Activated CD8-positive, alpha-beta T cell treated with anti-CD3 and anti-CD28 coated beads for 36 hours (primary cell): Measurements from ENCODE around the gene LRRC45. TPM values are rescaled to one million over a fixed set of nuclear protein-coding genes. Genes with fewer than 3 reads are reported as not detected.

Experiments
- ATAC-seq: fragments of 200-7000 bp; cut with Tn5 transposase; one replicate; pipeline ENCODE4 v1.10.0; 2021; ENCODE audit warnings: mild to moderate bottlenecking, moderate library complexity
- CTCF ChIA-PET: fragments of 350-600 bp; sonication (Branson Sonifier 250); formaldehyde crosslinking; loops from one replicate; lab custom pipeline; 2021; ENCODE audit warnings: antibody characterized with exemption; lab: Charles Lee
- POLR2A ChIA-PET: fragments of 350-600 bp; sonication (Branson Sonifier 250); formaldehyde crosslinking; loops from one replicate; lab custom pipeline; 2021; ENCODE audit warnings: antibody characterized with exemption; lab: Charles Lee
- DNase-seq: peaks from one replicate; pipeline ENCODE4 v3.0.0-alpha.2; 2020
- H3K27ac Mint-ChIP-seq: one replicate; pipeline ENCODE4 v1.8.0; 2021; ENCODE audit warnings: mild to moderate bottlenecking, mixed read lengths
- H3K27me3 Mint-ChIP-seq: one replicate; pipeline ENCODE4 v1.8.0; 2021; ENCODE audit warnings: mixed read lengths
- H3K36me3 Mint-ChIP-seq: one replicate; pipeline ENCODE4 v1.8.0; 2021; ENCODE audit warnings: low read depth, mixed read lengths
- H3K4me1 Mint-ChIP-seq: one replicate; pipeline ENCODE4 v1.8.0; 2021; ENCODE audit warnings: low read depth, mixed read lengths
- H3K4me3 Mint-ChIP-seq: one replicate; pipeline ENCODE4 v1.8.0; 2021; ENCODE audit warnings: mild to moderate bottlenecking, moderate library complexity, mixed read lengths
- H3K9me3 Mint-ChIP-seq: one replicate; pipeline ENCODE4 v1.8.0; 2021; ENCODE audit warnings: mixed read lengths
- intact Hi-C: fragments of 100-400 bp; cut with micrococcal nuclease; formaldehyde crosslinking; loops from one replicate; pipeline ENCODE4 v1.10.0; 2022
- total RNA-seq, 2 experiments: library from RNA; stranded (reverse); gene quantifications; one replicate each; pipeline ENCODE4 v1.2.3, GENCODE V29; 2021
- TF ChIP-seq, protein P1 (sequence below): fragments of 200-600 bp; IDR thresholded peaks from one replicate; pipeline ENCODE4 v1.8.0; 2022; ENCODE audit warnings: antibody characterized with exemption, mild to moderate bottlenecking

Gene LRRC45
- total RNA-seq, 2 experiments from 2014 or later = 12.9 TPM

GRCh38 chr17:82050152-82050760, 27.2 kb downstream of the LRRC45 start:
- H3K36me3 Mint-ChIP-seq = peaks cover 2% of the 10 kb centered on the region
- H3K27me3 Mint-ChIP-seq = no peaks in the 10 kb centered on the region
- TF ChIP-seq, protein P1, sequence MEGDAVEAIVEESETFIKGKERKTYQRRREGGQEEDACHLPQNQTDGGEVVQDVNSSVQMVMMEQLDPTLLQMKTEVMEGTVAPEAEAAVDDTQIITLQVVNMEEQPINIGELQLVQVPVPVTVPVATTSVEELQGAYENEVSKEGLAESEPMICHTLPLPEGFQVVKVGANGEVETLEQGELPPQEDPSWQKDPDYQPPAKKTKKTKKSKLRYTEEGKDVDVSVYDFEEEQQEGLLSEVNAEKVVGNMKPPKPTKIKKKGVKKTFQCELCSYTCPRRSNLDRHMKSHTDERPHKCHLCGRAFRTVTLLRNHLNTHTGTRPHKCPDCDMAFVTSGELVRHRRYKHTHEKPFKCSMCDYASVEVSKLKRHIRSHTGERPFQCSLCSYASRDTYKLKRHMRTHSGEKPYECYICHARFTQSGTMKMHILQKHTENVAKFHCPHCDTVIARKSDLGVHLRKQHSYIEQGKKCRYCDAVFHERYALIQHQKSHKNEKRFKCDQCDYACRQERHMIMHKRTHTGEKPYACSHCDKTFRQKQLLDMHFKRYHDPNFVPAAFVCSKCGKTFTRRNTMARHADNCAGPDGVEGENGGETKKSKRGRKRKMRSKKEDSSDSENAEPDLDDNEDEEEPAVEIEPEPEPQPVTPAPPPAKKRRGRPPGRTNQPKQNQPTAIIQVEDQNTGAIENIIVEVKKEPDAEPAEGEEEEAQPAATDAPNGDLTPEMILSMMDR = no peak
- ATAC-seq (no peak), DNase-seq (no peak)
- intact Hi-C loops = no loop called here
- POLR2A ChIA-PET = interaction anchor here (0.5 to 9.3 kb wide), 10 partner anchors 13 to 179 kb away, joined by 3 to 98 read pairs (median 4); partner anchors contain the start of genes DCXR, DUS1L and SLC16A3
- no peaks in the 10 kb centered on the region for H3K9me3 Mint-ChIP-seq
- peak overlapping the region; percentile 81 for H3K4me3 Mint-ChIP-seq
- CTCF ChIA-PET = interaction anchor here (1.0 to 2.0 kb wide), 5 partner anchors 11 to 91 kb away, joined by 3 to 11 read pairs (median 6); partner anchors contain the start of gene DCXR
- peak overlapping the region; percentile 75 for H3K27ac Mint-ChIP-seq
- peaks cover 22% of the 10 kb centered on the region for H3K4me1 Mint-ChIP-seq

DNA sequence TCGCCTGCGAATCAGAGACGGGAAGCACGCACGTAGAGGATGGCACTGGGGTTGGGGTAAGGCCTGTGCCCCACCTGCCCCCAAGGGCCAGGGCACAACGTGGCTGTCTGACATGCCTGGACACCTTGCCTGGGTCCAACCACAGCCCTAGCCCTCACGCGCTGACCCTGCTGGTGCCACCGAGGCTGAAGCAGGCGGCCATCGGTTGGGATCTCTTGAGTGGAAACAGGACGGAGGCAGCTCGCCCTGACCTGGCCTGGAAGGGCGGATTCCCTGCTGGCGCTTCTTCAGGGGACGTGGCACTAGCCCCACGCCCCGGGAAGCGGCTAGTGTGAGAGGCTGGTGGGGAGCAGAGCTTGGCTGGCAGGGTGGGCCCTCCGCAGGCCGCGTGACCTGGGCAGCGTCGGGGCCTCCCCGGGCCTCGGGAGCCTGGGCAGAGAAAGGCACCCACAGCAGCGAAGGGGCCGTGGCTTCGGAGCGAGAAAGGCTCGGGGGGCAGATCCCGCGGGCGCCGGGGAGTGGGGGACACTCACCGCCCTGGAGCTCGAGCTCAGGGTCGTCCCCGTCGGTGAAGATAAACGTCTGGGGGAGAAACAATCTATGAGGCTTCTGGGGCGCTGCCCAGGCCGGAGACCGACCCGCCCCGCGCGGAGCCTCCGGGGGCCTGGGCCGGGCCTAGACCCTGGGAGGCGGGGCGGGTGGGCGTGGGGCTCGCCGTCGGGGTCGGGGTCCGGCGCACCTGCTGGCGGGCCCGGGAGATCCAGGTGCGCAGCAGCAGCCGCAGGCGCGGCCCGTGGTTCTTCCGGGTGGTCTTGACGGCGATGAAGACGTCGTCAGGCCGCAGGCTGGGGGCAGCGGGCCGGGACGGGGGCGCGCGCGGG, 27.9 kb downstream of the LRRC45 start:
- POLR2A ChIA-PET = interaction anchor here (1.0 to 9.3 kb wide), 6 partner anchors 13 to 104 kb away, joined by 3 to 98 read pairs (median 4); partner anchors contain the start of genes DCXR and DUS1L
- H3K27ac Mint-ChIP-seq = peak overlapping the region; percentile 75
- DNase-seq (no peak), ATAC-seq (peak; percentile 17)
- intact Hi-C loops = no loop called here
- H3K27me3 Mint-ChIP-seq = no peaks in the 10 kb centered on the region
- H3K9me3 Mint-ChIP-seq = no peaks in the 10 kb centered on the region
- peaks cover 2% of the 10 kb centered on the region for H3K36me3 Mint-ChIP-seq
- H3K4me1 Mint-ChIP-seq = peaks cover 22% of the 10 kb centered on the region
- peak overlapping the region; percentile 81 for H3K4me3 Mint-ChIP-seq
- CTCF ChIA-PET = interaction anchor here (1.0 to 2.0 kb wide), 4 partner anchors 12 to 91 kb away, joined by 3 to 11 read pairs (median 6); partner anchors contain the start of gene DCXR
- TF ChIP-seq, protein P1 = no peak

- Mint-ChIP-seq H3K36me3 (peaks cover 2% of the 10 kb centered on the region), H3K27me3 (no peaks in the 10 kb centered on the region), H3K4me3 (peak within 1 kb of the TSS; percentile 82), H3K27ac (peak within 1 kb of the TSS; percentile 75), H3K4me1 (peaks cover 21% of the 10 kb centered on the region), H3K9me3 (no peaks in the 10 kb centered on the region)
- ATAC-seq = peak; percentile 92
- TF ChIP-seq, protein P1 = no peak
- DNase-seq = peak; percentile 89
- POLR2A ChIA-PET = interaction anchor here (1.3 to 9.3 kb wide), 3 partner anchors 12 to 40 kb away, joined by 4 to 98 read pairs (median 4); partner anchors contain the start of gene DUS1L
- intact Hi-C loops = no loop called here
- CTCF ChIA-PET = interaction anchor here (1.0 to 2.0 kb wide), 4 partner anchors 22 to 102 kb away, joined by 3 to 11 read pairs (median 3); no protein-coding TSS in a partner anchor
Observed at GRCh38 chr17:82051776-82052637, 28.9 kb downstream of the LRRC45 start, which contains the start of the genes GPS1 and RFNG. Gene GPS1, plus strand, starts transcription at chr17:82051898. Its CDS starts 34 bp downstream, at chr17:82051932. Gene RFNG, minus strand, starts transcription at chr17:82051811. Its CDS starts 45 bp downstream, at chr17:82051766.

DNA sequence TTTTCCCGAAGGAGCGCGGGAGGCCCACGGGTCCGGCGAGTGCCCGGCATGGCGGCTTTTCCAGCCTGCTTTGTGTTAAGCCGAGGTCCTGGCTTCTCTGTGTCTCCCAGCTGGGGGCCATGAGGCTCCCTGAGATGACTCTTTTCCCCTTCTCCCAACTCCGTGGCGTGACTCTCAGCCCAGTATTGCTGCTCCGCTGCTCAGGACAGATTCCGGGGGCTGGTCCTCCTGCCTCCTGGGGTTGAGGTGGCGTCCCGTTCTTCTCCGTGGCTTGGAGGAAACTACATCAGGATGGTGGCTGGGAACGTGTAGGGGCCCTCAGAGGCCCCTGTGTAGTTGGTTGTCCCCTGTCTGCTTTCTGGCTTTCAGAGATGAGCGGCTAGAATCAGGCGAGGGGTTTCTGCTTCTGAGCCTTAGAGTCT, 29.5 kb downstream of the LRRC45 start:
- ATAC-seq (no peak), DNase-seq (no peak)
- Mint-ChIP-seq H3K4me3 (peak overlapping the region; percentile 82), H3K36me3 (peaks cover 2% of the 10 kb centered on the region), H3K27me3 (no peaks in the 10 kb centered on the region), H3K27ac (peak overlapping the region; percentile 15), H3K9me3 (no peaks in the 10 kb centered on the region), H3K4me1 (peaks cover 19% of the 10 kb centered on the region)
- TF ChIP-seq, protein P1 = no peak
- ChIA-PET POLR2A (interaction anchor here (1.3 to 9.3 kb wide), 4 partner anchors 11 to 39 kb away, joined by 4 to 98 read pairs (median 4); partner anchors contain the start of gene DUS1L), CTCF (interaction anchor here (1.0 to 1.2 kb wide), 3 partner anchors 22 to 102 kb away, joined by 3 read pairs; no protein-coding TSS in a partner anchor)
- intact Hi-C loops = no loop called here
